Left ventricle myocardium inferior (tissue), 1 donor: Measurements from ENCODE around the gene LRRC53. TPM values are rescaled to one million over a fixed set of nuclear protein-coding genes. Genes with fewer than 3 reads are reported as not detected.
A peak's percentile ranks its signal among the peaks of the same experiment; 100 is the strongest.

ENCODE experiments used
- DNase-seq: peaks from one replicate; pipeline ENCODE4 v3.0.0-alpha.2; 2020
- H3K27ac ChIP-seq: fragments of 200-600 bp; replicated peaks from 2 replicates; pipeline ENCODE4 v1.8.0; 2021
- H3K27me3 ChIP-seq: fragments of 200-600 bp; 2 replicates; pipeline ENCODE4 v1.8.0; 2021; ENCODE audit warnings: low read depth
- H3K36me3 ChIP-seq: fragments of 200-600 bp; 2 replicates; pipeline ENCODE4 v1.8.0; 2021
- H3K4me1 ChIP-seq: fragments of 200-600 bp; 2 replicates; pipeline ENCODE4 v1.8.0; 2021
- H3K4me3 ChIP-seq: fragments of 200-600 bp; 2 replicates; pipeline ENCODE4 v1.8.0; 2021; ENCODE audit warnings: mild to moderate bottlenecking, moderate library complexity
- H3K9me3 ChIP-seq: fragments of 200-600 bp; replicated peaks from 2 replicates; pipeline ENCODE4 v1.8.0; 2021
- intact Hi-C: fragments of 100-400 bp; cut with micrococcal nuclease; formaldehyde crosslinking; loops from one replicate; pipeline ENCODE4 v1.11.0; 2022
- total RNA-seq: library from RNA; stranded (reverse); fragmentation: NEBNext Ultra II Directional; extraction: Animal tissue kit (Norgen Biotek cat#: 25700); gene quantifications from one replicate; pipeline ENCODE4 v1.2.1, GENCODE V29; 2021
- TF ChIP-seq, protein P1 (sequence below): fragments of 200-600 bp; IDR thresholded peaks from 2 replicates; pipeline ENCODE4 v1.8.0; 2021; ENCODE audit warnings: antibody characterized with exemption, mild to moderate bottlenecking, borderline replicate concordance
- donor health status: DM: no; HTN: yes; CAD: no; lungs with severe emphysema.

LRRC53 gene
- total RNA-seq, 1 donor from 2014 or later = not detected

- H3K4me1 ChIP-seq = no peaks in the 10 kb centered on the region
- H3K36me3 ChIP-seq = no peaks in the 10 kb centered on the region
- H3K27ac ChIP-seq = no peak overlapping the region
- H3K27me3 ChIP-seq = no peaks in the 10 kb centered on the region
- H3K4me3 ChIP-seq = no peak overlapping the region
- TF ChIP-seq, protein P1, sequence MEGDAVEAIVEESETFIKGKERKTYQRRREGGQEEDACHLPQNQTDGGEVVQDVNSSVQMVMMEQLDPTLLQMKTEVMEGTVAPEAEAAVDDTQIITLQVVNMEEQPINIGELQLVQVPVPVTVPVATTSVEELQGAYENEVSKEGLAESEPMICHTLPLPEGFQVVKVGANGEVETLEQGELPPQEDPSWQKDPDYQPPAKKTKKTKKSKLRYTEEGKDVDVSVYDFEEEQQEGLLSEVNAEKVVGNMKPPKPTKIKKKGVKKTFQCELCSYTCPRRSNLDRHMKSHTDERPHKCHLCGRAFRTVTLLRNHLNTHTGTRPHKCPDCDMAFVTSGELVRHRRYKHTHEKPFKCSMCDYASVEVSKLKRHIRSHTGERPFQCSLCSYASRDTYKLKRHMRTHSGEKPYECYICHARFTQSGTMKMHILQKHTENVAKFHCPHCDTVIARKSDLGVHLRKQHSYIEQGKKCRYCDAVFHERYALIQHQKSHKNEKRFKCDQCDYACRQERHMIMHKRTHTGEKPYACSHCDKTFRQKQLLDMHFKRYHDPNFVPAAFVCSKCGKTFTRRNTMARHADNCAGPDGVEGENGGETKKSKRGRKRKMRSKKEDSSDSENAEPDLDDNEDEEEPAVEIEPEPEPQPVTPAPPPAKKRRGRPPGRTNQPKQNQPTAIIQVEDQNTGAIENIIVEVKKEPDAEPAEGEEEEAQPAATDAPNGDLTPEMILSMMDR = no peak
- peaks cover 5% of the 10 kb centered on the region for H3K9me3 ChIP-seq
- intact Hi-C loops = no loop called here
- no peak for DNase-seq
Observed at GRCh38 chr1:74455390-74455789, 57.0 kb downstream of the LRRC53 start.

DNA sequence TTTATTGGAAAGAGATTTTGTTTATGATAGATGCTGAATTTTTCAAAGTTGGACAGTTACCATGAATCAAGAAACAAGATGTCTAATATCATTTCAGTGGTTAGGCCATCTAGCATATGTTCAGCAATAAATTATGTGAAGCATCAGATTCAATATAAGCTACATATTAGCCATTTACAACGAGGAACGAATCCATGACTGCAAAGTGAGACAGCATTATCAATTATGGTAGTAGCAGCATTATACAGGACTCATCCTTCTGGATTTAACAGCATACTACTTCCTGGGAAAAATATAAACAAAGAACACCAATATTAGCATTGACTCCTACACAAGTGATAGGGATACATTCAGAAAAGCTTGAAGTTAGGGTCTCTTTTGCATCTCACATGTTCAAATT lies 59.1 kb downstream of the LRRC53 start:
- DNase-seq = no peak
- intact Hi-C loops = no loop called here
- H3K4me3 ChIP-seq = no peak overlapping the region
- H3K27ac ChIP-seq = no peak overlapping the region
- no peaks in the 10 kb centered on the region for H3K4me1 ChIP-seq
- H3K36me3 ChIP-seq = no peaks in the 10 kb centered on the region
- TF ChIP-seq, protein P1 = no peak
- H3K27me3 ChIP-seq = no peaks in the 10 kb centered on the region
- peaks cover 6% of the 10 kb centered on the region for H3K9me3 ChIP-seq

GRCh38 chr1:74452035-74452434 lies 60.4 kb downstream of the LRRC53 start:
- TF ChIP-seq, protein P1 = no peak
- no peak overlapping the region for H3K27ac ChIP-seq
- H3K27me3 ChIP-seq = no peaks in the 10 kb centered on the region
- H3K9me3 ChIP-seq = peaks cover 6% of the 10 kb centered on the region
- H3K4me1 ChIP-seq = no peaks in the 10 kb centered on the region
- no peaks in the 10 kb centered on the region for H3K36me3 ChIP-seq
- no peak for DNase-seq
- intact Hi-C loops = no loop called here
- H3K4me3 ChIP-seq = no peak overlapping the region

DNA sequence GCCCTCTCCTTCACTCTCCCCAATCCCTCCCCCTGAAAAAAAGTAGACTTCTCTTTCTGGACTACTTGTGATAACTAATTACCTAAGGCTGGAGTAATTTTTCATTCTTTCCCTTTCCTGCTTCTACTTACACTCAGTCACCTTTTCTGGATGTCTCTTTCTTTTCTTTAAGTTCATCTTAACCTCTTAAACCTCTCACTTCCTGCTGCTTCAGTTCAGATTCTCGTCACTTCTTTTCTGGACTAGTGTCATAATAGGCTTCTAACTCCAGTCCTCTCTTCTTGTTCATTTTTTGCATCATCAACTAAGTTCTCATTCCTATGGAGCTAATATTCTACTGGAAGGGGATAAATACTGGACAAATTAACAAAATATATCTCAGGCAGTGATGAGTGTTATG lies 75.4 kb downstream of the LRRC53 start:
- TF ChIP-seq, protein P1 = no peak
- Histone ChIP-seq H3K27me3 (no peaks in the 10 kb centered on the region), H3K4me1 (peaks cover 26% of the 10 kb centered on the region), H3K4me3 (no peak overlapping the region), H3K36me3 (peaks cover 15% of the 10 kb centered on the region), H3K9me3 (no peaks in the 10 kb centered on the region), H3K27ac (no peak overlapping the region)
- intact Hi-C loops = no loop called here
- no peak for DNase-seq

GRCh38 chr1:74436078-74436477 lies 76.3 kb downstream of the LRRC53 start:
- H3K27me3 ChIP-seq = no peaks in the 10 kb centered on the region
- TF ChIP-seq, protein P1 = no peak
- intact Hi-C loops = no loop called here
- H3K36me3 ChIP-seq = peaks cover 14% of the 10 kb centered on the region
- peaks cover 34% of the 10 kb centered on the region for H3K4me1 ChIP-seq
- no peaks in the 10 kb centered on the region for H3K9me3 ChIP-seq
- DNase-seq = no peak
- H3K4me3 ChIP-seq = no peak overlapping the region
- peak overlapping the region; percentile 21 for H3K27ac ChIP-seq

- no peak for DNase-seq
- intact Hi-C loops = no loop called here
- no peaks in the 10 kb centered on the region for H3K9me3 ChIP-seq
- no peaks in the 10 kb centered on the region for H3K27me3 ChIP-seq
- H3K27ac ChIP-seq = no peak overlapping the region
- H3K4me1 ChIP-seq = peaks cover 46% of the 10 kb centered on the region
- no peaks in the 10 kb centered on the region for H3K36me3 ChIP-seq
- H3K4me3 ChIP-seq = no peak overlapping the region
- TF ChIP-seq, protein P1 = no peak
Observed at GRCh38 chr1:74434321-74434720, 78.1 kb downstream of the LRRC53 start.
